GM21619 (cell line): ENCODE results near the gene CSRNP2.

ENCODE experiments used
- ATAC-seq: cut with Tn5 transposase; IDR thresholded peaks from one replicate; pipeline ENCODE4 v1.9.1; 2021; ENCODE audit not compliant: unreplicated experiment

Gene CSRNP2, protein sequence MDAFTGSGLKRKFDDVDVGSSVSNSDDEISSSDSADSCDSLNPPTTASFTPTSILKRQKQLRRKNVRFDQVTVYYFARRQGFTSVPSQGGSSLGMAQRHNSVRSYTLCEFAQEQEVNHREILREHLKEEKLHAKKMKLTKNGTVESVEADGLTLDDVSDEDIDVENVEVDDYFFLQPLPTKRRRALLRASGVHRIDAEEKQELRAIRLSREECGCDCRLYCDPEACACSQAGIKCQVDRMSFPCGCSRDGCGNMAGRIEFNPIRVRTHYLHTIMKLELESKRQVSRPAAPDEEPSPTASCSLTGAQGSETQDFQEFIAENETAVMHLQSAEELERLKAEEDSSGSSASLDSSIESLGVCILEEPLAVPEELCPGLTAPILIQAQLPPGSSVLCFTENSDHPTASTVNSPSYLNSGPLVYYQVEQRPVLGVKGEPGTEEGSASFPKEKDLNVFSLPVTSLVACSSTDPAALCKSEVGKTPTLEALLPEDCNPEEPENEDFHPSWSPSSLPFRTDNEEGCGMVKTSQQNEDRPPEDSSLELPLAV

GRCh38 chr12:51083126-51083833 is at the start of gene CSRNP2:
CSRNP2 (minus strand) TSS chr12:51083596; CDS start chr12:51076561, 7,035 bp downstream.
- peak; percentile 97 for ATAC-seq

- ATAC-seq = no peak
Measured at GRCh38 chr12:51132693-51133092, 49.3 kb upstream of the CSRNP2 start.

DNA sequence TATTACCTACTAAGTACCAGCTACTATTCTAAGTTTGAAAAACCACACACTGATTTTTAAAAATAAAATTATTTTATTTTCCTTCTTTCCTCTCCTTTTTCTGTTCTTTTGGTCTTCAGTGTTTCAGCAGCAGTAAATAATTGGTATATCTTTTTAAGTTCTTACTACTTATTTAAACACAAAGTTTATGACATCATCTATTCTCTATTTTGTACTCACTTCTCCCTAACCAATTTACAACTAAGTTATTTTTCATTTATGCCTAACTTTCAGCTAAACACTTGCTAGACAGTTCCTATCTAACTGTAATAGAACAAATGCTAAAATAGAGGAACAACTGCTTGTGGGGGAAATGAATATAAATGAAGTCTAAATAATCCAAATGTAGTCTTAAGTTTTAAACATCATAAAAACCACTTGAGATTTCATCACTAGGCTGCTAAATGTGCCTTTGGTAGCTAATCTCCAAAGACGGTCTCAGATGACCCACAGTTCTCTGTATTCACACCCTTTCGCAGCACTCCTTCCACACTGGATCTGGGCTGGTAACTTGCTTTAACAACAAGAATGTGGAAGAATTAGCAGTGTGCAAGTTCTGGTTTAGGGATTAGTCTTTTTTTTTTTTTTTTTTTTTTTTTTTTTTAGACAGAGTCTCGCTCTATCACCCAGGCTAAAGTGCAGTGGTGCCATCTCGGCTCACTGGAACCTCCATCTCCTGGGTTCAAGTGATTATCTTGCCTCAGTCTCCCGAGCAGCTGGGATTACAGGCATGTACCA is 48.5 kb upstream of the CSRNP2 start:
- ATAC-seq = no peak

DNA sequence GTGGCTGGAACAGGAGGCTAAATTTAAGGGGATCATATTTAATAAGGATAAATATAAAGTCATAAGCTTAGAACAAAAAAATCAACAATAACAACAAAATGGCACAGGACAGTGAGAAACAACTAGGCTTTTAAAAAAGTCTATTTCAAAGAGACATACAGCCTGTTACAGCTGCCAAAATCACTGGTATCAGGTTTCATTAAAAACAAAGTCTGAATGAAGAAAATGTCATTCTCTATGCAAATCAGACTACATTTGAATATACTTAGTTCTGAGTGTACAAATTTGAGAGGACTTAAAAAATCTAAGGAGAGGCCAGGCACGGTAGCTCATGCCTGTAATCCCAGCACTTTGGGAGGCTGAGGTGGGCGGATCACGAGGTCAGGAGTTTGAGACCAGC is 45.5 kb upstream of the CSRNP2 start:
- no peak for ATAC-seq

- no peak for ATAC-seq
Measured at GRCh38 chr12:51127050-51127729, 43.8 kb upstream of the CSRNP2 start.

GRCh38 chr12:51126297-51126696 is 42.9 kb upstream of the CSRNP2 start:
- ATAC-seq = no peak

DNA sequence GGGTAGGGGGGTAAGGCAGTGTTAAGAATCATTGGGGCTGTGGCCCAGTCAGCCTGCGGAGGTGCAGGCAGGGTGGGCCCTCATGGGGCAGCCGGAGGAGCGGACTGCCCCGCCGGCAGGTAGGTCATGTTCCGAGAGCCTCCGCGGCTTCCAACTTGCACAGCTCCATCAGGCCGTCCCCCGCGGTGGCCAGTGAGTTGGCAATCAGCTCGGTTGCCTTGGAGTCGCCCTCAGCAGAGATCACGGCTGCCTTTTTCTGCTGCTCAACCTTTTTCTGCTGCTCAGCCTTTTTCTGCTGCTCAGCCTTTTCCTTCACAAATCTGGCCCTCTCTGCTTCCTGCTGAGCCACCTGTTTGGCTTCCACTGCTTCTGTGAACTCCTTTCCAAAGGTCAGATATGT is 41.1 kb upstream of the CSRNP2 start:
- no peak for ATAC-seq

GRCh38 chr12:51122844-51123243 is 39.4 kb upstream of the CSRNP2 start:
- ATAC-seq = no peak

DNA sequence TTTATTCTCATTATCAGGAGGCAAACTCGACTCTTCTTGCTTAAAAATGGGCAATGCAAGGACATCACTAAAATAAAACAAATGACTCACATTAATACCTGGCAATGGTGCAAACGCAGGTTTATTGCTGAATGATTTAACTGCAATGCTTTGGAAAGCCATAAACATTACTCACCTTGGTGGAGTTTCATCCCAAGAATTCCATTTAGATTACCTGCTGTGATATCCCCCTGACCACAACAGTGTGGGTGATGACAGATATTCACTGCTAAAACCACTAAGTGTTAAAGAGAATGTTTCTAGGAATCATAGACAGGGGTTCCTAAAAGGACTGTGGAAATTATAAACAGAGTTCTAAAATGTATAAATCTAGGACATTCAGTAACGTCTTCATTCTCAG is 35.3 kb upstream of the CSRNP2 start:
- no peak for ATAC-seq

- ATAC-seq = no peak
Measured at GRCh38 chr12:51115533-51115932, 32.1 kb upstream of the CSRNP2 start.

DNA sequence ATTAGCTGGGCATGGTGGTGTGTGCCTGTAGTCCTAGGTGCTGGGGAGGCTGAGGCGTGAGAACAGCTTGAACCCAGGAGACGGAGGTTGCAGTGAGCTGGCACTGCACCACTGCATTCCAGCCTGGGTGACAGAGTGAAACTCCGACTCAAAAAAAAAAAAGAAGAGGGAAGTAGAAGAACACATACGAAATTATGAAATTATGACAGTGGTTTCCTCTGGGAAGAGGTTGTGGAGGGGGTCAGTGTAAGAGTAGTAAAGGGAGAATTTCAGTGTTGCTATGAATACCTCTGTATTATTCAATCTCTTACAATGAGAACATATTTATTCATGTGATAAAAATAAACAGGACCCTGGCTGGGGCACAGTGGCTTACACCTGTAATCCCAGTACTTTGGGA is 24.7 kb upstream of the CSRNP2 start:
- no peak for ATAC-seq

DNA sequence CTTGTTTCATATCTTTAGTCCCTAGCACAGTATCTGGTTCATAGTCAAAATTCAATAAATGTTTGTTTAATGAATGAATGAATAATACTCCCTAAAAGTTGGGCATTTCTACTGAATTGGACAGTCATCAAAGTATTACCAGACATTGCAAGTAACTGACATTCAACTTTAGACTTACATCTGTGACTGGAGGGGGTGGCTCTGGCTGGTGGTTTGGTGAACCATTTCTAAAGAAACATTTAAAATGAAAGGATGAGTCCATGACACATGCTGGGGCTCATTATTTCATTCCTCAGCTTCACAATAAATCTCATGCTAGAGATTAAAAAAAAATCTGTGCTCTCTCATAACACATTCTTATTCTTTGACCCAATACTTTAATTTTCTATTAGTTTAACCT is 20.6 kb upstream of the CSRNP2 start:
- ATAC-seq = no peak

DNA sequence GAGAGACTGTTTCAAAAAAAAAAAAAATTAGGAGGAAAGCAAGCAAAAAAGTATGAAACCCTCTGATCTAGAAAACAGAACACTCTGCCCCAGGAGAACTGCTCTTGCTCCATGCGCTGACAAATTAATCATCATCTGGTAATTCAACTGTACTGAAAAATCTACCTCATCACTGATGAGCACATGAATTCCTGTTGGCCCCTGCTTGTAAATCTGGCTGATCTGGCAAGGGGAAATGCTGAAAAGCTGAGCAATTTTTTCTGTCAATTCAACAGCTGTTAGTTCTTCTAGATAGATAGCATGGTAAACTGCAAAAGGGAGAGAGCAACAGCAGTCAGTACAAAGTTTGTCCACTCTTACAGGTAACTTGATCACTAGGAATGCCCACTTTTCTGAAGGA is 15.2 kb upstream of the CSRNP2 start:
- no peak for ATAC-seq

DNA sequence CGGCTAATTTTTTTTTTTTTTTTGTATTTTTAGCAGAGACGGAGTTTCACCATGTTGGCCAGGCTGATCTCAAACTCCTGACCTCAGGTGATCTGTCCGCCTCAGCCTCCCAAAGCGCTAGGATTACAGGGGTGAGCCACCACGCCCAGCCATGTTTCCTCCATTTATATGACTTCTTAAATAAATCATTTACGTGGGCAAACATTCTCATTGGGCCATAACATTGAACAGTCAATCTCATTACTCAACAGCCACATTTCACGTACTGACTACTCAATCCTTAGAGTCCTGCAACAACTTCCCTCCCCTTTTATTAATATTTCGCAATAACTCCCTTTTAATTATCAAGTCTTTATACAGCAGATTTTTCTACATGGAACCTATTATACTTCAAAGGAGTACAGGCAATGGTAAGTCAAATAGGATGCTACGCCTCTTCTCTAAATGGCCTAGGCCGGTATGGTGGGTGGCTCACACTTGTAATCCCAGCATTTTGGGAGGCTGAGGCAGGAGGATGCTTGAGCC is 7.4 kb upstream of the CSRNP2 start:
- no peak for ATAC-seq

- ATAC-seq = no peak
Measured at GRCh38 chr12:51087818-51088217, 4.4 kb upstream of the CSRNP2 start.

DNA sequence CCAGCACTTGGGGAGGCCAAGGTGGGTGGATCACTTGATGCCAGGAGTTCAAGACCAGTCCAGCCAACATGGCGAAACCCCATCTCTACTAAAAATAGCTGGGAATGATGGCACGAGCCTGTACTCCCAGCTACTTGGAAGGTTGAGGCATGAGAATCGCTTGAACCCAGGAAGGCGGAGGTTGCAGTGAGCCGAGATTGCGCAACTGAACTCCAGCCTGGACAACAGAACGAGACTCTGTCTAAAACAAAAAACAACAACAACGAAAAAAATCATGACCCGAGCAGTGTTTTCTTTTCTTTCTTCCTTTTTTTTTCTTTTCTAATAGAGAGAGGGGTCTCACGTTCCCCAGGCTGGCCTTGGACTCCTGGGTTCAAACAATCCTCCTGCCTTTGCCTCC is 3.5 kb upstream of the CSRNP2 start:
- ATAC-seq = no peak

DNA sequence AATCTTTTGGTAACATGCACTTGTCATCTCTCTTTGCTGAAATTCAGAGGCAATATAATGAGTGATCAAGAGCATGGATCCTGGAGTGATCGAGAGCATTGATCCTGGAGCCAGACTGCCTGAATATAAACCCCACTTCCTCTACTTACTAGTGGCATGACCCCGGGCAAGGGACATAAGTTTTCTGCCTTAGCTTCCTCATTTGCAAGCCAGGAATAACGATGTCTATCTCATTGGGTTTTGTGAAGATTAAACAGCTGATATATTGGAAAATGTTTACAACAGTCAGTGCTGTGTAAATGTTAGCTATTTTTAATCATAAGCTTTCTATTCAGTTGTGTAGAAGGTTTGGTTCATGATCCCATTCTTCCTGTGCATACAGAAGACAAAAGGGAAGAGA is 2.4 kb upstream of the CSRNP2 start:
- ATAC-seq = no peak

GRCh38 chr12:51082561-51083125 is 753 bp downstream of the CSRNP2 start:
- no peak for ATAC-seq

DNA sequence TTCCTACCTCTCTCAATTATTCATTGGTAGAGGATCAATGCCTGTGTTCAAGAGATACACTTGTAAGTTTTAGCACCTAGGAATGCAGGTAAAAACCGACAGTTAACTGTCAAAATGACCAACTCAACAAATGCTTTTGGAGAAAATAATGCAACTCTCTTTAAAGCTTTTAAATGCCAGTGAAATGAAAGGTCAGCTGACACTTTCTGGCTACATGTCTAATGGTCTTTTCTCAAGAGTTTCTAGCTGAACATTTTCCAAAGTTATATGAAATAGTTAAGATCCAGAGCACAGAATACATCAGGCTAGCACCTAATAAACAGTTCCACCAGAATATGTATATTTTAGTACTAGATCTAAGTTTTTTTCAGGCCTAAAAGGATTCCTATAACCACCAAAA is 2.0 kb downstream of the CSRNP2 start:
- no peak for ATAC-seq

- ATAC-seq = no peak
Measured at GRCh38 chr12:51080136-51080535, 3.3 kb downstream of the CSRNP2 start.
